HepG2 (cell line): ENCODE measurements around the gene ACOXL.

Source experiments
- ARNTL ChIP-seq: sonication (generic); formaldehyde crosslinking; IDR thresholded peaks from 2 replicates; pipeline ENCODE4 v1.4.0; 2020; ENCODE audit warnings: mild to moderate bottlenecking, missing genetic modification reagents
- CBFB ChIP-seq: sonication (generic); formaldehyde crosslinking; IDR thresholded peaks from 2 replicates; pipeline ENCODE4 v1.4.0; 2020; ENCODE audit warnings: missing genetic modification reagents
- CREB1 ChIP-seq, 2 experiments: fragments of 450-650 bp in 1 of 2; IDR thresholded peaks; 2 replicates each; pipeline ENCODE4 v1.6.1; 2016 to 2017; ENCODE audit warnings: control low read depth in 1 of 2, mild to moderate bottlenecking in 1 of 2, missing compliant biosample characterization in 1 of 2, missing genetic modification characterization in 1 of 2
- CREM ChIP-seq, 2 experiments: sonication (generic) in 1 of 2; formaldehyde crosslinking in 1 of 2; IDR thresholded peaks; 2 replicates each; pipeline versions ENCODE4 v1.4.0 to v1.6.1; 2016 to 2020; ENCODE audit warnings: antibody characterized with exemption in 1 of 2, mild to moderate bottlenecking in 1 of 2, missing genetic modification reagents in 1 of 2
- CTCF ChIP-seq: sonication (generic); formaldehyde crosslinking; IDR thresholded peaks from 2 replicates; pipeline ENCODE4 v1.5.0; 2020; ENCODE audit warnings: mild to moderate bottlenecking, missing genetic modification reagents, moderate library complexity
- SALL1 ChIP-seq: sonication (generic); formaldehyde crosslinking; IDR thresholded peaks from 2 replicates; pipeline ENCODE4 v1.8.0; 2022; ENCODE audit warnings: mild to moderate bottlenecking, missing genetic modification reagents
- SIN3A ChIP-seq: IDR thresholded peaks from 2 replicates; pipeline ENCODE4 v1.6.1; 2011; ENCODE audit warnings: low read depth, mild to moderate bottlenecking, control low read depth, low read length, borderline replicate concordance
- ZFP90 ChIP-seq: sonication (generic); formaldehyde crosslinking; IDR thresholded peaks from 2 replicates; pipeline ENCODE4 v1.8.0; 2022; ENCODE audit warnings: missing genetic modification reagents, mild to moderate bottlenecking, inconsistent platforms, borderline replicate concordance
- ZNF644 ChIP-seq: IDR thresholded peaks from 2 replicates; pipeline ENCODE4 v1.6.1; 2016; ENCODE audit warnings: low read depth

GRCh38 chr2:110871637-110872036 is 139.3 kb downstream of the ACOXL start:
- TF ChIP-seq CTCF (CRISPR knock-in tag), result no peak
- TF ChIP-seq CBFB, result no peak
- TF ChIP-seq CREM (IDR thresholded peaks at IDR 0.05), result no peak
- no peak for TF ChIP-seq CREM (CRISPR knock-in tag; IDR thresholded peaks at IDR 0.05)
- TF ChIP-seq SALL1 (CRISPR knock-in tag), result no peak
- TF ChIP-seq SIN3A, result no peak
- no peak for TF ChIP-seq CREB1 (IDR thresholded peaks at IDR 0.05)
- TF ChIP-seq CREB1 (CRISPR knock-in tag; IDR thresholded peaks at IDR 0.05), result no peak
- TF ChIP-seq ZNF644 (CRISPR knock-in tag), result no peak
- TF ChIP-seq ZFP90 (CRISPR knock-in tag), result no peak
- TF ChIP-seq ARNTL (CRISPR knock-in tag), result no peak
